ENCODE data around the gene TPST2.

GRCh38 chr22:26585104-26585790, 4.7 kb downstream of the TPST2 start:
- TF ChIP-seq POLR2A (IDR thresholded peaks at IDR 0.05) (no peak), CTCF (IDR thresholded peaks at IDR 0.05) (no peak)

Data from Peyer's patch (tissue), 4 donors.